Body of pancreas (tissue), 4 donors: ENCODE data around the gene PCDH15. TPM values are rescaled to one million over a fixed set of nuclear protein-coding genes. Genes with fewer than 3 reads are reported as not detected.

Experiments used
- ATAC-seq: fragments of 150-250 bp; one replicate; pipeline ENCODE4 v1.9.1; 2016
- DNase-seq, 4 donors: peaks; one replicate each; pipeline ENCODE4 v3.0.0-alpha.2; 2019
- H3K27ac ChIP-seq, 4 donors: fragments of 200-600 bp; sonication (generic); 1 replicate in 3 of 4; 2 replicates in 1 of 4; pipeline versions ENCODE4 v1.5.1 to v1.6.1; 2016 to 2019; ENCODE audit warnings: mild to moderate bottlenecking in 1 of 4, mixed read lengths in 1 of 4, moderate library complexity in 1 of 4
- H3K27me3 ChIP-seq, 2 donors: fragments of 200-600 bp; sonication (generic); one replicate each; pipeline ENCODE4 v1.6.0; 2016; ENCODE audit warnings: mild to moderate bottlenecking in 1 of 2
- H3K36me3 ChIP-seq, 2 donors: fragments of 200-600 bp; sonication (generic); replicated peaks in 1 of 2; 2 replicates each; pipeline ENCODE4 v1.5.1; 2016; ENCODE audit warnings: low read depth in 2 of 2; ENCODE audit not compliant: insufficient read depth in 1 of 2
- H3K4me1 ChIP-seq: fragments of 200-600 bp; sonication (generic); one replicate; pipeline ENCODE4 v1.6.0; 2016
- H3K4me3 ChIP-seq, 2 donors: fragments of 200-600 bp; sonication (generic); 1 replicate in 1 of 2; 2 replicates in 1 of 2; pipeline ENCODE4 v1.5.1; 2016 to 2019
- H3K9me3 ChIP-seq, 3 donors: fragments of 200-600 bp; sonication (generic); 1 replicate in 2 of 3; 2 replicates in 1 of 3; pipeline ENCODE4 v1.5.1; 2016
- POLR2A ChIP-seq, 3 donors: fragments of 450-650 bp; IDR thresholded peaks; one replicate each; pipeline ENCODE4 v1.6.1; 2016; ENCODE audit warnings: antibody characterized with exemption in 3 of 3, mild to moderate bottlenecking in 2 of 3
- WGBS, 2 donors: methylation state at CpG; one replicate each; pipeline ENCODE4 v1.1.5; 2017; 5-methylcytosine and 5-hydroxymethylcytosine counted together
- intact Hi-C: fragments of 100-400 bp; cut with DNase I; formaldehyde crosslinking; loops from one replicate; pipeline ENCODE4 v1.15.1; 2023
- total RNA-seq, 2 donors: library from RNA; depleted of rRNA; stranded (reverse); fragments of >200 nt; gene quantifications; one replicate each; pipeline ENCODE4 v1.1.0, GENCODE V29; 2016
- TF ChIP-seq, protein P1 (sequence below), 7 experiments: fragments of 450-650 bp in 4 of 7; fragments of 200-600 bp in 3 of 7; sonication (generic) in 3 of 7; IDR thresholded peaks; one replicate each; pipeline ENCODE4 v1.5.1; 2016 to 2019; ENCODE audit warnings: antibody characterized with exemption in 7 of 7

Gene PCDH15
- total RNA-seq, 2 donors from 2014 or later: not detected

DNA sequence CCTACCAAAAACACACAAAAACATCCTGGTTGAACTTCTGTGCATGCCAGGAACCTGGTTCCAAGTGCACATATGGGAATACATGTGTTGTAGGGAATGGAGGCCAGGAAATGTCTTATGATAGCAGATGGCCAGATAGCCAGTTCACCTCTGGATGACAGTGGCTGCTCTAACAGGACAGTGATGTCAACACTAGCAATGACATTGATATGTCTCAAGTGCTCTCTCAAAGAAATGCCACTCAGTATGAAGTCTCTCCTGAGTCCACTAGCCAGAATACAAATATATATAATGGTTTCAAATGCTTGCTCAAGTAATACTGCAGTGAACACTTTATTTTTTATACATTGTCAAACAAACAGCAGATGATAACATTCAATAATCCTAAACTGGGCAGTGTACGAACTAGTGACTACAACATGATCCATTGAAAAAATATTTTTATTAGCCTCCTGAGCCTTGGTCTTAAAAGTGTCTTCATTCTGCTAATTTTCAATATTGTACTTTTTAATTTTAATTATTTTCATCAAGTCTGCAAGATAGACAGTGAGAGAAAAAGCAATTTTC lies 26.0 kb upstream of the PCDH15 start:
- TF ChIP-seq POLR2A (IDR thresholded peaks at IDR 0.05): no peak
- TF ChIP-seq, protein P1, sequence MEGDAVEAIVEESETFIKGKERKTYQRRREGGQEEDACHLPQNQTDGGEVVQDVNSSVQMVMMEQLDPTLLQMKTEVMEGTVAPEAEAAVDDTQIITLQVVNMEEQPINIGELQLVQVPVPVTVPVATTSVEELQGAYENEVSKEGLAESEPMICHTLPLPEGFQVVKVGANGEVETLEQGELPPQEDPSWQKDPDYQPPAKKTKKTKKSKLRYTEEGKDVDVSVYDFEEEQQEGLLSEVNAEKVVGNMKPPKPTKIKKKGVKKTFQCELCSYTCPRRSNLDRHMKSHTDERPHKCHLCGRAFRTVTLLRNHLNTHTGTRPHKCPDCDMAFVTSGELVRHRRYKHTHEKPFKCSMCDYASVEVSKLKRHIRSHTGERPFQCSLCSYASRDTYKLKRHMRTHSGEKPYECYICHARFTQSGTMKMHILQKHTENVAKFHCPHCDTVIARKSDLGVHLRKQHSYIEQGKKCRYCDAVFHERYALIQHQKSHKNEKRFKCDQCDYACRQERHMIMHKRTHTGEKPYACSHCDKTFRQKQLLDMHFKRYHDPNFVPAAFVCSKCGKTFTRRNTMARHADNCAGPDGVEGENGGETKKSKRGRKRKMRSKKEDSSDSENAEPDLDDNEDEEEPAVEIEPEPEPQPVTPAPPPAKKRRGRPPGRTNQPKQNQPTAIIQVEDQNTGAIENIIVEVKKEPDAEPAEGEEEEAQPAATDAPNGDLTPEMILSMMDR (IDR thresholded peaks at IDR 0.05): no peak
- intact Hi-C loops: no loop called here
- WGBS, 2 donors: 47 to 51% methylated on average over 1 of the region's 1 CpG

DNA sequence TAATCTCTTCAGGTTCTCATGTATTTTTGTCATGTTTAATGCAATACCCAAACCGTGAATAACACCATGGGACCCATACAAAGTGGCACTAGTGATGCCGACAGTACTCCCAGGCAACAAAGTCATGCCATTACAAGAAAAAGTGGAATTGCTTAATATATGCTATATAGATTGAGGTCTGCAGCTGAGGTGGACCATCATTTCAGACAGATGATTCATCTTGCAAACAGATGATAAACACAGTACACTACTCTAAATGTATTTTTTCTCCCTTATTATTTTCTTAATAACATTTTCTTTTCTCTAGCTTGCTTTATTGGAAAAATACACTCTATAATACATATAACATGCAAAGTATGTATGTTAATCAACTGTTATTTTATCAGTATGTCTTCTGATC lies 14.6 kb upstream of the PCDH15 start:
- H3K27ac ChIP-seq: no peak overlapping the region
- no peak for TF ChIP-seq POLR2A (IDR thresholded peaks at IDR 0.05)
- TF ChIP-seq, protein P1 (IDR thresholded peaks at IDR 0.05): no peak
- H3K36me3 ChIP-seq: no peaks in the 10 kb centered on the region
- intact Hi-C loops: no loop called here
- no peaks in the 10 kb centered on the region for H3K4me1 ChIP-seq
- H3K9me3 ChIP-seq: no peaks in the 10 kb centered on the region
- 50 to 73% methylated on average over 2 of the region's 2 CpGs for WGBS, 2 donors
- H3K4me3 ChIP-seq: no peak overlapping the region
- no peak for ATAC-seq
- no peaks in the 10 kb centered on the region for H3K27me3 ChIP-seq
- no peak for DNase-seq

More for the DNA sequence above, 26.0 kb upstream of the PCDH15 start:
- Histone ChIP-seq H3K27me3 (no peaks in the 10 kb centered on the region), H3K27ac (no peak overlapping the region), H3K4me1 (no peaks in the 10 kb centered on the region), H3K9me3 (no peaks in the 10 kb centered on the region), H3K36me3 (no peaks in the 10 kb centered on the region), H3K4me3 (no peak overlapping the region)
- DNase-seq (no peak), ATAC-seq (no peak)

- H3K27me3 ChIP-seq: no peaks in the 10 kb centered on the region
- H3K9me3 ChIP-seq: no peaks in the 10 kb centered on the region
- no peaks in the 10 kb centered on the region for H3K4me1 ChIP-seq
- no peak for DNase-seq
- 79 to 85% methylated on average over 1 of the region's 1 CpG for WGBS, 2 donors
- no peak for ATAC-seq
- no peak overlapping the region for H3K27ac ChIP-seq
- intact Hi-C loops: no loop called here
- TF ChIP-seq, protein P1 (IDR thresholded peaks at IDR 0.05): no peak
- no peak for TF ChIP-seq POLR2A (IDR thresholded peaks at IDR 0.05)
- no peak overlapping the region for H3K4me3 ChIP-seq
- H3K36me3 ChIP-seq: no peaks in the 10 kb centered on the region
Observed at GRCh38 chr10:54808186-54808935, 7.3 kb upstream of the PCDH15 start.

GRCh38 chr10:54799506-54799905 lies 1.5 kb downstream of the PCDH15 start:
- Histone ChIP-seq H3K27ac (no peak overlapping the region), H3K36me3 (no peaks in the 10 kb centered on the region), H3K9me3 (no peaks in the 10 kb centered on the region), H3K27me3 (no peaks in the 10 kb centered on the region), H3K4me1 (no peaks in the 10 kb centered on the region), H3K4me3 (no peak overlapping the region)
- TF ChIP-seq POLR2A (IDR thresholded peaks at IDR 0.05): no peak
- TF ChIP-seq, protein P1 (IDR thresholded peaks at IDR 0.05): no peak
- no peak for DNase-seq
- ATAC-seq: no peak
- 50 to 59% methylated on average over 1 of the region's 1 CpG for WGBS, 2 donors
- intact Hi-C loops: no loop called here
